GM12878 (cell line): ENCODE measurements around the gene MAMDC4. TPM values are rescaled to one million over a fixed set of nuclear protein-coding genes. Genes with fewer than 3 reads are reported as not detected.

Experiments
- BCL11A ChIP-seq: IDR thresholded peaks from 2 replicates; pipeline ENCODE4 v1.6.1; 2011; ENCODE audit warnings: low read depth, low read length
- BHLHE40 ChIP-seq, 2 experiments: fragments of 450-650 bp in 1 of 2; IDR thresholded peaks; 2 replicates each; pipeline ENCODE4 v1.6.1; 2011 to 2017; ENCODE audit warnings: low read depth in 2 of 2, borderline replicate concordance in 1 of 2, improper control_type of control experiment in 1 of 2, low read length in 1 of 2, mild to moderate bottlenecking in 1 of 2
- CBFB ChIP-seq: IDR thresholded peaks from 2 replicates; pipeline ENCODE4 v1.6.1; 2016; ENCODE audit warnings: antibody characterized with exemption, low read depth
- CBX3 ChIP-seq: fragments of 200-600 bp; sonication (generic); IDR thresholded peaks from 2 replicates; pipeline ENCODE4 v1.6.1; 2016; ENCODE audit warnings: low read depth, borderline replicate concordance
- KDM1A ChIP-seq: fragments of 200-600 bp; sonication (generic); IDR thresholded peaks from 2 replicates; pipeline ENCODE4 v1.6.1; 2016; ENCODE audit warnings: borderline replicate concordance
- NR2C1 ChIP-seq: fragments of 450-650 bp; IDR thresholded peaks from 2 replicates; pipeline ENCODE4 v1.6.1; 2017; ENCODE audit warnings: antibody characterized with exemption, mild to moderate bottlenecking, moderate library complexity
- ZNF217 ChIP-seq: fragments of 450-650 bp; IDR thresholded peaks from 2 replicates; pipeline ENCODE4 v1.6.1; 2017; ENCODE audit warnings: antibody characterized with exemption, mild to moderate bottlenecking
- polyA plus RNA-seq, 11 experiments: library from polyadenylated mRNA; depleted of rRNA in 4 of 11; unstranded in 6 of 11; stranded (reverse) in 5 of 11; fragments of >200 nt; fragmentation: Nextera tagmentation in 4 of 11; fragmentation: Illumina TruSeq in 1 of 11; extraction: Ambion mirVana in 4 of 11; extraction: Trizol in 1 of 11; gene quantifications; 1 replicate in 1 of 11; 2 replicates in 10 of 11; pipeline versions ENCODE4 v1.2.1 to v1.2.3, GENCODE V29; 2011 to 2016; ENCODE audit warnings: inconsistent platforms in 2 of 11, missing spikeins in 2 of 11, low read depth in 1 of 11
- total RNA-seq, 4 experiments: library from RNA; depleted of rRNA in 3 of 4; stranded (reverse); fragments of >200 nt in 3 of 4; fragmentation: Illumina TruSeq in 1 of 4; extraction: Trizol in 1 of 4; gene quantifications; 2 replicates each; pipeline versions ENCODE4 v1.2.1 to v1.2.3, GENCODE V29; 2013 to 2021
- TF ChIP-seq, protein P1 (sequence below): fragments of 450-650 bp; IDR thresholded peaks from 2 replicates; pipeline ENCODE4 v1.6.1; 2017; ENCODE audit warnings: mild to moderate bottlenecking, moderate library complexity

Gene MAMDC4
- total and polyA plus RNA-seq, 10 of the 15 experiments (the other 5 are each of a cell fraction or from before 2014, with no cell fraction given): 0.22 to 5.7 (median 2.4) TPM; not detected in 1

DNA sequence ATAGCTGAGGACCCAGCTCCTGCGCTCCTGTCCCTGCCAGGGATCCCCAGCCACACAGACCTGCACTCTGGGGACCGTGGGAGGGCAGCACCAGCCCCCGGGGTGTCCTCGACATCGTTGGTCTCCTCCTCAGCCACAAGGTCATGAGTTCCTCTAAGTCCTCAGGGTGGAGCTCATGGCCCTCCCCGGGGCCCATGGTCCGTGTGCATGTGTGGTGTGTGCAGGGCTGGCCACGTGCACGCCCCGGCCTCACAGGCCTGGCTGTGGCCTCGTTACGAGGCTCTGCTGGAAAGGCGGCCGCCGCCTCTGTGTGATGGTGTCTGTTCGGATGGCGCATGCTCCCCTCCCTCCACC, 26.0 kb upstream of the MAMDC4 start (continued):
- TF ChIP-seq, protein P1, sequence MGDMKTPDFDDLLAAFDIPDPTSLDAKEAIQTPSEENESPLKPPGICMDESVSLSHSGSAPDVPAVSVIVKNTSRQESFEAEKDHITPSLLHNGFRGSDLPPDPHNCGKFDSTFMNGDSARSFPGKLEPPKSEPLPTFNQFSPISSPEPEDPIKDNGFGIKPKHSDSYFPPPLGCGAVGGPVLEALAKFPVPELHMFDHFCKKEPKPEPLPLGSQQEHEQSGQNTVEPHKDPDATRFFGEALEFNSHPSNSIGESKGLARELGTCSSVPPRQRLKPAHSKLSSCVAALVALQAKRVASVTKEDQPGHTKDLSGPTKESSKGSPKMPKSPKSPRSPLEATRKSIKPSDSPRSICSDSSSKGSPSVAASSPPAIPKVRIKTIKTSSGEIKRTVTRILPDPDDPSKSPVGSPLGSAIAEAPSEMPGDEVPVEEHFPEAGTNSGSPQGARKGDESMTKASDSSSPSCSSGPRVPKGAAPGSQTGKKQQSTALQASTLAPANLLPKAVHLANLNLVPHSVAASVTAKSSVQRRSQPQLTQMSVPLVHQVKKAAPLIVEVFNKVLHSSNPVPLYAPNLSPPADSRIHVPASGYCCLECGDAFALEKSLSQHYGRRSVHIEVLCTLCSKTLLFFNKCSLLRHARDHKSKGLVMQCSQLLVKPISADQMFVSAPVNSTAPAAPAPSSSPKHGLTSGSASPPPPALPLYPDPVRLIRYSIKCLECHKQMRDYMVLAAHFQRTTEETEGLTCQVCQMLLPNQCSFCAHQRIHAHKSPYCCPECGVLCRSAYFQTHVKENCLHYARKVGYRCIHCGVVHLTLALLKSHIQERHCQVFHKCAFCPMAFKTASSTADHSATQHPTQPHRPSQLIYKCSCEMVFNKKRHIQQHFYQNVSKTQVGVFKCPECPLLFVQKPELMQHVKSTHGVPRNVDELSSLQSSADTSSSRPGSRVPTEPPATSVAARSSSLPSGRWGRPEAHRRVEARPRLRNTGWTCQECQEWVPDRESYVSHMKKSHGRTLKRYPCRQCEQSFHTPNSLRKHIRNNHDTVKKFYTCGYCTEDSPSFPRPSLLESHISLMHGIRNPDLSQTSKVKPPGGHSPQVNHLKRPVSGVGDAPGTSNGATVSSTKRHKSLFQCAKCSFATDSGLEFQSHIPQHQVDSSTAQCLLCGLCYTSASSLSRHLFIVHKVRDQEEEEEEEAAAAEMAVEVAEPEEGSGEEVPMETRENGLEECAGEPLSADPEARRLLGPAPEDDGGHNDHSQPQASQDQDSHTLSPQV: no peak
- TF ChIP-seq BCL11A (no peak), NR2C1 (no peak), CBX3 (no peak), KDM1A (no peak), CBFB (no peak), BHLHE40 (IDR thresholded peaks at IDR 0.05; ENCODE audit: borderline replicate concordance in 1 of 2, low read depth in 2 of 2, low read length in 1 of 2) (no peak), ZNF217 (no peak)
